ENCODE measurements around the gene ATP5F1B. TPM values are rescaled to one million over a fixed set of nuclear protein-coding genes. Genes with fewer than 3 reads are reported as not detected.

The ATP5F1B gene
- total and polyA plus RNA-seq, 2 of the 13 experiments (the other 11 are each of a cell fraction or from before 2014, with no cell fraction given): 1,051 to 1,180 TPM

DNA sequence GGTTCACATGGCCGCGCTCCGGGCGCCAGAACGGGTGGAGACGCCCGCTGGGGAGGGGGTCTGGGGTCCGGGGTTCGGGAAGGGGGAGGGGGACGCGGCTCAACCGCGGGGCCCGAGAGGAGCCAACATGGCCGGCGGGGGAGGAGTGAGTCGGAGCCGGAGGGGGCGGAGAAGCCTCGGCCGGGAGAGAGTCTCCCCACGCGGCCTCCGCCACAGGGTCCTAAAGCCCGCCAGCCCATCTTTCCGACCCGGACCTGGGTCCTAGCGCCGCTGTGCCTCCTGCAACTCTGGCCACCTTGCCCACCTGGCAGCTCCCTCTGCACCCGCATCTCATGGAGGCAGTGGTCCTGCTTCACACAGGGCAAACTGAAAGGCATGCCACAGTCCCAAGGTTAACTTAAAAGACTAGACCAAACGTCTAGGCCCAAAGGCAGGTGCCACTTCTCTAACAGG, 15.6 kb downstream of the ATP5F1B start, which contains the start of gene BAZ2A (continued):
- TF ChIP-seq, protein P1, sequence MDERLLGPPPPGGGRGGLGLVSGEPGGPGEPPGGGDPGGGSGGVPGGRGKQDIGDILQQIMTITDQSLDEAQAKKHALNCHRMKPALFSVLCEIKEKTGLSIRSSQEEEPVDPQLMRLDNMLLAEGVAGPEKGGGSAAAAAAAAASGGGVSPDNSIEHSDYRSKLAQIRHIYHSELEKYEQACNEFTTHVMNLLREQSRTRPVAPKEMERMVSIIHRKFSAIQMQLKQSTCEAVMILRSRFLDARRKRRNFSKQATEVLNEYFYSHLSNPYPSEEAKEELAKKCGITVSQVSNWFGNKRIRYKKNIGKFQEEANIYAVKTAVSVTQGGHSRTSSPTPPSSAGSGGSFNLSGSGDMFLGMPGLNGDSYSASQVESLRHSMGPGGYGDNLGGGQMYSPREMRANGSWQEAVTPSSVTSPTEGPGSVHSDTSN (CRISPR knock-in tag; IDR thresholded peaks at IDR 0.05): no peak
- TF ChIP-seq ZNF644 (CRISPR knock-in tag; IDR thresholded peaks at IDR 0.05; ENCODE audit: low read depth) (no peak), BORCS8-MEF2B (CRISPR knock-in tag; IDR thresholded peaks at IDR 0.05) (no peak), ZNF570 (CRISPR knock-in tag; IDR thresholded peaks at IDR 0.05; ENCODE audit: borderline replicate concordance) (no peak), GABPA (IDR thresholded peaks at IDR 0.05; ENCODE audit: low read depth, low read length) (peak; percentile 21; the same call in 1 of the 2 replicates), GABPA (CRISPR knock-in tag; IDR thresholded peaks at IDR 0.05; ENCODE audit: low read depth) (peak; percentile 79), HDAC1 (CRISPR knock-in tag; IDR thresholded peaks at IDR 0.05) (peak; percentile 79), ZNF430 (CRISPR knock-in tag; IDR thresholded peaks at IDR 0.05) (peak; percentile 74; the same call in 1 of the 2 replicates), ZNF138 (CRISPR knock-in tag; IDR thresholded peaks at IDR 0.05; ENCODE audit: low read depth) (no peak), SRSF9 (IDR thresholded peaks at IDR 0.05; ENCODE audit: borderline replicate concordance, insufficient read depth, low read depth, low read length, poor library complexity, severe bottlenecking) (no peak), NFYB (CRISPR knock-in tag; IDR thresholded peaks at IDR 0.05) (no peak; the same call in 1 of the 2 replicates), MEIS2 (CRISPR knock-in tag; IDR thresholded peaks at IDR 0.05) (peak; percentile 72; the same call in 1 of the 2 replicates), SALL1 (CRISPR knock-in tag; IDR thresholded peaks at IDR 0.05) (peak; percentile 77), ZFP37 (CRISPR knock-in tag; IDR thresholded peaks at IDR 0.05; ENCODE audit: borderline replicate concordance) (no peak), ZFX (CRISPR knock-in tag; IDR thresholded peaks at IDR 0.05; ENCODE audit: low read depth) (0 out of 2 replicates have a peak, but pooled peaks have one; percentile 17)
- TF ChIP-seq, protein P2, sequence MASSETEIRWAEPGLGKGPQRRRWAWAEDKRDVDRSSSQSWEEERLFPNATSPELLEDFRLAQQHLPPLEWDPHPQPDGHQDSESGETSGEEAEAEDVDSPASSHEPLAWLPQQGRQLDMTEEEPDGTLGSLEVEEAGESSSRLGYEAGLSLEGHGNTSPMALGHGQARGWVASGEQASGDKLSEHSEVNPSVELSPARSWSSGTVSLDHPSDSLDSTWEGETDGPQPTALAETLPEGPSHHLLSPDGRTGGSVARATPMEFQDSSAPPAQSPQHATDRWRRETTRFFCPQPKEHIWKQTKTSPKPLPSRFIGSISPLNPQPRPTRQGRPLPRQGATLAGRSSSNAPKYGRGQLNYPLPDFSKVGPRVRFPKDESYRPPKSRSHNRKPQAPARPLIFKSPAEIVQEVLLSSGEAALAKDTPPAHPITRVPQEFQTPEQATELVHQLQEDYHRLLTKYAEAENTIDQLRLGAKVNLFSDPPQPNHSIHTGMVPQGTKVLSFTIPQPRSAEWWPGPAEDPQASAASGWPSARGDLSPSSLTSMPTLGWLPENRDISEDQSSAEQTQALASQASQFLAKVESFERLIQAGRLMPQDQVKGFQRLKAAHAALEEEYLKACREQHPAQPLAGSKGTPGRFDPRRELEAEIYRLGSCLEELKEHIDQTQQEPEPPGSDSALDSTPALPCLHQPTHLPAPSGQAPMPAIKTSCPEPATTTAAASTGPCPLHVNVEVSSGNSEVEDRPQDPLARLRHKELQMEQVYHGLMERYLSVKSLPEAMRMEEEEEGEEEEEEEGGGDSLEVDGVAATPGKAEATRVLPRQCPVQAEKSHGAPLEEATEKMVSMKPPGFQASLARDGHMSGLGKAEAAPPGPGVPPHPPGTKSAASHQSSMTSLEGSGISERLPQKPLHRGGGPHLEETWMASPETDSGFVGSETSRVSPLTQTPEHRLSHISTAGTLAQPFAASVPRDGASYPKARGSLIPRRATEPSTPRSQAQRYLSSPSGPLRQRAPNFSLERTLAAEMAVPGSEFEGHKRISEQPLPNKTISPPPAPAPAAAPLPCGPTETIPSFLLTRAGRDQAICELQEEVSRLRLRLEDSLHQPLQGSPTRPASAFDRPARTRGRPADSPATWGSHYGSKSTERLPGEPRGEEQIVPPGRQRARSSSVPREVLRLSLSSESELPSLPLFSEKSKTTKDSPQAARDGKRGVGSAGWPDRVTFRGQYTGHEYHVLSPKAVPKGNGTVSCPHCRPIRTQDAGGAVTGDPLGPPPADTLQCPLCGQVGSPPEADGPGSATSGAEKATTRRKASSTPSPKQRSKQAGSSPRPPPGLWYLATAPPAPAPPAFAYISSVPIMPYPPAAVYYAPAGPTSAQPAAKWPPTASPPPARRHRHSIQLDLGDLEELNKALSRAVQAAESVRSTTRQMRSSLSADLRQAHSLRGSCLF (CRISPR knock-in tag; IDR thresholded peaks at IDR 0.05; ENCODE audit: borderline replicate concordance): no peak
- TF ChIP-seq, protein P3, sequence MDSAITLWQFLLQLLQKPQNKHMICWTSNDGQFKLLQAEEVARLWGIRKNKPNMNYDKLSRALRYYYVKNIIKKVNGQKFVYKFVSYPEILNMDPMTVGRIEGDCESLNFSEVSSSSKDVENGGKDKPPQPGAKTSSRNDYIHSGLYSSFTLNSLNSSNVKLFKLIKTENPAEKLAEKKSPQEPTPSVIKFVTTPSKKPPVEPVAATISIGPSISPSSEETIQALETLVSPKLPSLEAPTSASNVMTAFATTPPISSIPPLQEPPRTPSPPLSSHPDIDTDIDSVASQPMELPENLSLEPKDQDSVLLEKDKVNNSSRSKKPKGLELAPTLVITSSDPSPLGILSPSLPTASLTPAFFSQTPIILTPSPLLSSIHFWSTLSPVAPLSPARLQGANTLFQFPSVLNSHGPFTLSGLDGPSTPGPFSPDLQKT (CRISPR knock-in tag; IDR thresholded peaks at IDR 0.05; ENCODE audit: borderline replicate concordance): no peak
- TF ChIP-seq, protein P4, sequence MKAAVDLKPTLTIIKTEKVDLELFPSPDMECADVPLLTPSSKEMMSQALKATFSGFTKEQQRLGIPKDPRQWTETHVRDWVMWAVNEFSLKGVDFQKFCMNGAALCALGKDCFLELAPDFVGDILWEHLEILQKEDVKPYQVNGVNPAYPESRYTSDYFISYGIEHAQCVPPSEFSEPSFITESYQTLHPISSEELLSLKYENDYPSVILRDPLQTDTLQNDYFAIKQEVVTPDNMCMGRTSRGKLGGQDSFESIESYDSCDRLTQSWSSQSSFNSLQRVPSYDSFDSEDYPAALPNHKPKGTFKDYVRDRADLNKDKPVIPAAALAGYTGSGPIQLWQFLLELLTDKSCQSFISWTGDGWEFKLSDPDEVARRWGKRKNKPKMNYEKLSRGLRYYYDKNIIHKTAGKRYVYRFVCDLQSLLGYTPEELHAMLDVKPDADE (CRISPR knock-in tag; IDR thresholded peaks at IDR 0.05): 0 out of 2 replicates have a peak, but pooled peaks have one; percentile 27
- TF ChIP-seq, protein P5, sequence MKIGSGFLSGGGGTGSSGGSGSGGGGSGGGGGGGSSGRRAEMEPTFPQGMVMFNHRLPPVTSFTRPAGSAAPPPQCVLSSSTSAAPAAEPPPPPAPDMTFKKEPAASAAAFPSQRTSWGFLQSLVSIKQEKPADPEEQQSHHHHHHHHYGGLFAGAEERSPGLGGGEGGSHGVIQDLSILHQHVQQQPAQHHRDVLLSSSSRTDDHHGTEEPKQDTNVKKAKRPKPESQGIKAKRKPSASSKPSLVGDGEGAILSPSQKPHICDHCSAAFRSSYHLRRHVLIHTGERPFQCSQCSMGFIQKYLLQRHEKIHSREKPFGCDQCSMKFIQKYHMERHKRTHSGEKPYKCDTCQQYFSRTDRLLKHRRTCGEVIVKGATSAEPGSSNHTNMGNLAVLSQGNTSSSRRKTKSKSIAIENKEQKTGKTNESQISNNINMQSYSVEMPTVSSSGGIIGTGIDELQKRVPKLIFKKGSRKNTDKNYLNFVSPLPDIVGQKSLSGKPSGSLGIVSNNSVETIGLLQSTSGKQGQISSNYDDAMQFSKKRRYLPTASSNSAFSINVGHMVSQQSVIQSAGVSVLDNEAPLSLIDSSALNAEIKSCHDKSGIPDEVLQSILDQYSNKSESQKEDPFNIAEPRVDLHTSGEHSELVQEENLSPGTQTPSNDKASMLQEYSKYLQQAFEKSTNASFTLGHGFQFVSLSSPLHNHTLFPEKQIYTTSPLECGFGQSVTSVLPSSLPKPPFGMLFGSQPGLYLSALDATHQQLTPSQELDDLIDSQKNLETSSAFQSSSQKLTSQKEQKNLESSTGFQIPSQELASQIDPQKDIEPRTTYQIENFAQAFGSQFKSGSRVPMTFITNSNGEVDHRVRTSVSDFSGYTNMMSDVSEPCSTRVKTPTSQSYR (CRISPR knock-in tag; IDR thresholded peaks at IDR 0.05; ENCODE audit: borderline replicate concordance): peak; percentile 74; the same call in 1 of the 2 replicates

Data from HepG2 (cell line).